SW 1271 (cell line): ENCODE results near the gene SUSD3.
A peak's percentile ranks its signal among the peaks of the same experiment; 100 is the strongest.

Experiments
- DNase-seq, 2 experiments: peaks; one replicate each; lab custom pipeline; 2025; lab: John Stamatoyannopoulos, UW

SUSD3 gene

DNA sequence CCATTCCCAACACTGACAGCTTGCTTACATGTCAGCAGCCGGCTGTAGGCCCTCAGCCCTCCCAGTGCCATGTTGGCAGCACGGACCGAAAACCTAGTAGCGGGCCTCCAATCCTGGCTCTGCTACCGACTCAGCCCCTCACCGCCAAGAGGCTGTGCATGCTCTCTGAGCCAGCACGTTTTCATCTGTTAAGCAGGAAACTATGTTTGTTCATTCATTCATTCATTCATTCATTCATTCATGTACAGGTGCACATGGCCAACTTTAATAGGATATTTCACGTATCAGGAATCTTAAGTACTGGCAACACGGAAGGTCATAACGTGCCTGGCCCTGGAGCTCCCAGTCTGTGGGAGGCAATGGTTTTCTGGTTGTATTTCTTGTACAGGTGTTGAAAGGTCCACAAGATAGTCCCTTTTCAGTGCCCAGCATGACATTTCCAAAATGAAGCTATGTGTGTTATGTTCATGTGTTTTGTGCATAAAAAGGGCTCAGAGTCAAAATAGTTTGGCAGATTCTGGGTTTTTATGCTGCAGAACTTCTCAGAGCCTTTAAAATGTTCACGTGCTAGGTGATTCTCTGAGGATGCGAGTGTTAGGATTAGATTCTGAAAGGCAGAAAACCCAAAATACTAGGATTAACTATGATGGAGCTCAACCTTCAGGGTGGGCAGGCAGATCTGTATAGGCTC is 17.7 kb downstream of the SUSD3 start:
- DNase-seq = no peak

DNA sequence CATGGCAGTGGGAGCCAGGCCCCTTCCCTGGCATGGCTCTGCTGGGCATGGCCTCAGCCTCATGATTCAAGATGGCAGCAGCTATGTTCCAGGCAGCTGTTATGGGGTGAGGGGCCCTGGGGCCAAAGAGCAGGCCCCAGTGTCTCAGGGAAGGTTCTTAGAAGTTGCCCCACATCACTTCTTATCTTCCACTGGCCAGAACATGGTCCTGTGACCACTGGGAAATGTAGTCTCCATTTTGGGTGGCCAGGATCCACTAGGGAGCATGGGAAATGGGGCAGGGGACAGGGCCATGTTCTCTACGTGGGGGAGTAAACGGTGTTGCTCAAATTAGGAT is 18.3 kb downstream of the SUSD3 start:
- no peak for DNase-seq

DNA sequence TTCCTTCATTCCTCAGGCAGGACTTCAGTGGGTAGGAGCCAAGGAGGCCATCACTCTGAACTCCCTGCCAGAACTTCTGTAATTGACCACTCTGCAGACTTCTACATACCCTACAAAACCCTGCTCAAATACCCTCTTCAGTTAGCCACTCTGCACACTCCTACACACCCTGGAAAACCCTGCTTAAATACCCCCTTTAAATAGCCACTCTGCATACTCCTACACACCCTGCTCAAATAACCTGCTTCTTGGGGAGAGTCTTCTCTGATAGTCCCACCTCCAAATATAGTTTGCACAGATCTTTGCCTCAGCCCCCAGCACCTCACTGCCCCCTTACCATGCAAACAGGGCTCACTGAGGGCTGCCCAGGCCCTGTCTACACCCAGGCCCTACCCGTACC is 18.9 kb downstream of the SUSD3 start:
- DNase-seq = no peak

DNA sequence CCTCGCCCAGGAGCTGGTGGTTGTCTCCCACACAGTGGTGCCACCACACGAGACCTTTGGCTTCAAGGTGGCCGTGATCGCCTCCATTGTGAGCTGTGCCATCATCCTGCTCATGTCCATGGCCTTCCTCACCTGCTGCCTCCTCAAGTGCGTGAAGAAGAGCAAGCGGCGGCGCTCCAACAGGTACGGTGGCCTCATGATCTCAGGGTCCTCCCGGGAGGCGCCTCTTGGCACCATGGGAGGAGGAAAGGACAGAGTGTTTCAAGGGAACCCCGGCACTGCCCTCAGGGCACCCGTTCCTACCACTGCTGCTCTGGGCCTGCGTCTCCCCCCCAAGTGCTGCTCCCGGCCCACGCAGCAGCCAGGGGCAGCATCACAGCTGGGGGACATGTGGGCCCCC is 19.3 kb downstream of the SUSD3 start:
- DNase-seq = no peak

DNA sequence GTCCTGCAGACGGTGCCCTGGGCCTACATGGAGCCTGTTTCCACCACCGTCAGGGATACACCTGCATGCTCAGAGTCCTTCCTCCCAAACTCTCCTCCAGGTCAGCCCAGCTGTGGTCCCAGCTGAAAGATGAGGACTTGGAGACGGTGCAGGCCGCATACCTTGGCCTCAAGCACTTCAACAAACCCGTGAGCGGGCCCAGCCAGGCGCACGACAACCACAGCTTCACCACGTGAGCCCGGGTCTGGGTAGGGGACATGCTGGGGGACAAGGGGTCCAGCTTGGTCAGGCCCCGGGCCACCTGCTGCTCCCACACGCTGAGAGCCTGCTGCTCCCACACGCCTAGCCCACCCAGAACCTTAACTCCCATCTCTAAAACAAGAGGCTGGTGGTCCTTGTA is 20.9 kb downstream of the SUSD3 start:
- DNase-seq = no peak

DNA sequence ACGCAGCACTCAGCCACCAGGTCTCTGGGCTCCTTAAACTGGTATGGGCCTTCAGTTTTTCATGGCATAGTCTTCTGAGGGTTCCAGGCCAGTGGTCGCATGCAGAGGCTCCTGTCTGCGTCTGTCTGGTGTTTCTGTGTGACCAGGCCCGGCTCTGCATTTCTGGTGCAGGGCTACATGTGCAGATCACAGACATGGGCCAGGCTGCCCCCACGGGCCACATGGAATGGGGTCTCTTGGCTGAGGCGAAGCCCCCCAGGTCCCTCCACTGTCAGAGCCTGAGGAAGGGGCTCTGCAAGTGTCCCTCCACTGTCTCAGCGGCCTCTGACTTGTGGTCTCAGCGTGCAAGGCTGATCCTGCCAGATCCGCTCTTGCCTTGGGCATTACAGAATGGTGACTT is 21.9 kb downstream of the SUSD3 start:
- no peak for DNase-seq

DNA sequence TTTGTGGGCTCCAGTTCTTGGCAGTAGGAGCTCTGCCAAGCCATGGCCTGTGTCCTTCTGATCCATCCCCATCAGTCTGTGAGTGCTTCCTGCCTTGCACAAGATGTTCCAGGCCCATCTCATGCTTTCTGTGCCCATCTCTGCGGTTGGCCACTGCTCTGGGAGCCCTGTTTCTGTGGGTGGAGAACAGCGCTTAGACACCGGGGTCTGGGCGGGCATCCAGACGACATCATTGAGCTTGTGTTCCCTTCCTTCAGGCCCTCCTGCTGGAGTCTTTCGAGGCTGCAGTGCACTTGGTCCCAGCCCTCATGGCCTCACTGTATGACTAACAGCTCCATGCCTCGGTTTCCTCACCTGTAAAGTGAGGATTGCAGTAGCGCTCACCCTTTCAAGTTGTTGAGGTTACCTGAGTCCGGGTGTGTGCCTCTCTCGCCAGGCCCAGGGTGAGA is 22.6 kb downstream of the SUSD3 start:
- DNase-seq = no peak

DNA sequence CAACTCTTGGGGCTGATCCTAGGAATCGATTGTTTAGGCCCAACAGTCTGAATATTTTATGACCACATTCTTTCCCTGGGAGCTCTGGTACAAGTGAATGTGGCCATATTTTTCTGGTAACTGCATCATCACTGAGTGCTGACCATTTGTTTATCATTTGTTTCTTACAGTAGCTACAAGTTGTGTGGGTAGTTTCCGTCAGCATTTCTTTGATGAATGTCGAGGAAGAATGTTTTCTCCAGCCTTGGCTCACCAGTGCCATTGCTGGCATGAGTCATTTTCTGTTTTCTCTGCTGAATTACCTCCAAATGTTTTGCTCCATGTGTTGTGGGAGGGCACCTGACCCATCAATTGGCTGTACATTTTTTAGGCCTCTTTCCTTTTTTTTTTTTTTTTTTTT is 23.4 kb downstream of the SUSD3 start:
- no peak for DNase-seq

DNA sequence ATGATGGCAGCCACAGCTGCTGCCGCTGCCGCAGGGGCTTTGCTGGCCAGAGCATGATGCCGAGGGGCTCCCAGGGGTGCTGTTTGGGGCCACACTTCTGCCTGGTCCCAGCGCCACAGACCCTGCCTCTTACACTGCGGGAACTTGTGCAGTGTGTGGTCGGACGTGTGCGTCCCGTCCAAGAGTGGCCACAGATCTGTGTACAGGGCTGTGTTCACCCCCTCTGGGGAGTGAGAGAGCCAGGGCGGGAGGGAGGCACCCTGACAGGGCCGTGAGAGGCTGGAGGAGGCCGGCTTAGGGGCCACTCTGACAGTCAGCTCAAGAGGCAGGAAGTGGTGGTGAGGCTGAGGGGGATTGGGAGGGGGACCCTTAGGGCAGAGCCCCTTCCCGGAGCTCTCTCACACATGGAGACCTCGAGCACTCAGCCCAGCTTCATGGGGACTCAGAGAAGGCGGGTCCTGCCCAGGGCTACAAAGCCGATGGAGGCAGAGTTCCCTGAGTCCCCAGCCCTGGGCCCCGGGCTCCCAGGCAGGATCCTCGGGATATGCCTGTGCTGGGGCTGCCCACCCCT is 24.4 kb downstream of the SUSD3 start:
- DNase-seq = no peak

DNA sequence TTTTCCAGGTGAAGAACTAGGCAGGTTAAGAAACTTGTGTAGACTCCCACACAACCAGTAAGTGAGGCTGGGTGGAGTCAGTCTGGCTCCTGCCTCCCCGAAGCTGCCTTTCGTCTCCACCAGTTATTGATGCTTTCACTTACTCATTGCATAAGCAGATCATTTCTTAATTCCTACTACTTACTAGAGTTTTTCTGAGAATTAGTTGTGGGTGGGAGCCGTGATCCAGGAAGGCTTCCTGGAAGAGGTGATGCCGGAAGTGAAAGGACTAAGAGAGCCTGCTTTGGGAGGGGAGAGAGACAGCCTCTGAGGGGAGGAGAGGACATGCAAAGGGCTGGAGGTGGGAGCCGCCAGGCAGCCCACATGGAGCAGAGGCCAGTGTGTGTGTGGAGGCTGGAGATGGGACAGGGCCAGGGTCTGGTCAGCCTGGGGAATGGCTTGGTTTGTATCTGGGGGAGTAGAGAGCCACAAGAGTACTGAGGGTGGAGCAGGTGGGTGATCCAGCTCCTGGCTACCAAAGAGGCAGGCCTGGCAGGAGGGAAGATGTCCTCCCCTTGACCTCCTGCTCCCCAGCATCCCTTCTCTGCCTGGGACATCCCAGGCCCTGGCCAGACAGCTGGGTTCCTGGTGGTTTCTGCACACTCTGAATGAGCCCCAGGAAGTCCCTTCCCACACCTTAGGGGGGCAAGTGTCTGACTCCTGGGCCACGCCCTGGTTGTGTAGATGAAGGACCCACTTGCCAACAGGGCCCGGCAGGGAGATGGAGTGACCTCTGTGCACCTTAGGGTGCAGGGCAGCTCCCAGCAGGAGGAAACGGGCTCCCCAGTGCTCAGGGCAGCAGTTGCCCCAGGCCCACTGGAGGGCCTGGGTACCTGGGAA is 25.3 kb downstream of the SUSD3 start:
- no peak for DNase-seq

DNA sequence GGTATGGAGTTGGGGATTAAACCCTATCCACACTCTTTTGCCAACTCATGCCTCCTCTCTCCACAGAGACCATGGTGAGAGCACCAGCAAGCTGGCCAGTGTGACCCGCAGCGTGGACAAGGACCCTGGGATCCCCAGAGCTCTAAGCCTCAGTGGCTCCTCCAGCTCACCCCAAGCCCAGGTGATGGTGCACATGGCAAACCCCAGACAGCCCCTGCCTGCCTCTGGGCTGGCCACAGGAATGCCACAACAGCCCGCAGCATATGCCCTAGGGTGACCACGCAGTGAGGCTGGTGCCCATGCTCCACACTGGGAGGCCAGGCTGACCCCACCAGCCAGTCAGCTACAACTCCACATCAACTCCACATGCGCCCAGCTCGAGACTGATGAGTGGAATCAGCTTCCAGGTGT is 26.0 kb downstream of the SUSD3 start:
- DNase-seq = no peak

DNA sequence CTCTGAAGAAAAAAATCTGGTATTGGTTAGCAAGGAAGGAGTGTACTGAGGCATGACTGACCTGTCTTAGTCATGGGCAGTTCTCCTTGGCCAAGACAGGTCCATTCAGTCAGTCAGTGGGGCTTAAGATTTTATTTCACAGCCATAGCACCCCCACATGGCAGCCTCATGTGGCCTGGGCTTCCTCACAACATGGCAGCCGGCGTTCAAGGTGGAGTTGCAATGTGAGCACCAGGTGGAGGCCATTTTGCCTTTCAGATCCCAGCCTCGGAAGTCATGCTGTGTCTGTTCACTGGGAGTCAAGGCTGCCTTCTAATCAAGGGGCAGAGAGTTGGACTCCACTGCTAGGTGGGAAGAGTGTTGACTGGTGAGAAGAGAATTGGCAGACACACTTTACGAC is 27.2 kb downstream of the SUSD3 start:
- no peak for DNase-seq

DNA sequence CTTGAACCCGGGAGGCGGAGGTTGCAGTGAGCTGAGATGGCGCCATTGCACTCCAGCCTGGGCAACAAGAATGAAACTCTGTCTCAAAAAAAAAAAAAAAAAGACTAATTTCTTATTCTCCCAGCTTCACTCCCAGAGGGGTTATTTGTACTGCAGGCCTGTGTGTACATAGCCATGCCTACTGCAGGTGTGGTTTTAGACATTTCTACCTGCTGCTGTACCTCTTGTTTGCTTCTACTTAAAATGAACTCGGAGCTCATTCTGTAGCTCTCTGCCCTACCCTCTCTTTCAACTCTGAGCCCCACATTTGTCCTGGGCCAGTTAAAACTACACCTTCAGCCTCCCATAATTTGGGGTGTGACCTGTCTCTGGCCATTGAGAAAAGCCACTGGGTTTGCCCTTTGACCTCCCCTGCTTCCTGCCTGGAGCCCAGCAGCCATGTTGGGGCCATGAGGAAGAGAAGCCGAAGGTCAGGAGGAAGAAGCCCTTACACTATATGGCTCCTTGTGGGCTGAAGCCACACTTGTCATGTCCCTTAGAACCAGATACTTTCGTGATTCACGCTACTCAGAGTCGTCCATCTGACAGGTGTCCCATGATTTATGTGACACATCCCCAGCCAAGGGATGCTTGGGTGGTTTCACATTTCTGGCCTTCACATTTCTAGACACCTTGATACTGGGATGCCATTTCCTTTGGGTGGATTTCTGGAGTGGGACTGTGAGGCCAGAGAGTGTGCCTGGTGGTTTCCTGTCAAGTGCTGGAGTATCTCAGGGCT is 28.1 kb downstream of the SUSD3 start:
- DNase-seq = no peak

DNA sequence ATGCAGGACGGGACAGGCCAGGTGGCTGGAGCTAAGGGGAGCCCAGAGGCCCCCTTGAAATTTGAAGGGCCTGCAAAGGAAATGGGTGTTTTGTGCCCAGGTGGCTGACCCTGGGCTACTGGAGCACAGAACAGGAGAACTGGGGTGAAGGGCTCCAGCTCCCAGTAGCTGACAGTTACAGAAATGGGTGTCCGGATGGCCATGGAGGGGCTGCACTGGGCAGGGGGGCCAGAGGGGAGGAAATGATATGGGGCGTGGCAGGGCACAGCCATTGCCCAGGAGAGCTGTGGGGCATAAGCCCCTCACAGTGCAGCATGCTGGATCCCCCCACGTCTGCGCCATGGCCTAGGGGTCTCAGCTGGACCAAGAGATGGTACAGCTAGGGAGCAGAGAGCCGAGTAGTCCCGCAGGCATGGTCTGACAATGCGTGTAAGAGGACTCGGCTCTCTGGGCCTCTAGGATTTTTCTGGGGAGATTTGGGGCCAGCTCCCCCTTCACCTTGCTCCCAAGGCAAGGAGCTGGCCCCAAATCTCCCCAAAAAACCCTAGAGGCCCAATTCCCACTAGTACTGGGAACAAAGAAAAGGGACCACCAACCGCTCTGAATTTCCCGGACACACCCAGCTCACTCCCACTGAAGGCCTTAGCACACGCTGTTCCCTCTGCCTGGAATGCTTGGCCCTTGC is 29.6 kb downstream of the SUSD3 start:
- DNase-seq = no peak

DNA sequence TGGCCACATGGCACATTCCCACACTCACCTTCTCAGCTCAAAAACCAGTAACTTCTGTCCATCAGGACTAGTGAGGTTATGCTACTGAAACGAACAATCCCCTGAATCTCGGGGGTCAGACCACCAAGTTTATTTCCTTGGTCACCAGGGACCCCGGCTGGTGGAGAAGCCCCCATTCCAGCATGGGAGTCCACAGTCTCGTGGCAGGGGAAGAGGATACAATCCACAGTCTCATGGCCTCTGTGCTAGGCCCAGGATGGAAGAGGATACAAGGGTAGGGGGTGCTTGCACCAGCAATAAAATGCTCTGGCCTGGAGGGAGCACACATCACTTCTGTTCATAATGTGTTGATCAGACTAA is 30.1 kb downstream of the SUSD3 start:
- no peak for DNase-seq

DNA sequence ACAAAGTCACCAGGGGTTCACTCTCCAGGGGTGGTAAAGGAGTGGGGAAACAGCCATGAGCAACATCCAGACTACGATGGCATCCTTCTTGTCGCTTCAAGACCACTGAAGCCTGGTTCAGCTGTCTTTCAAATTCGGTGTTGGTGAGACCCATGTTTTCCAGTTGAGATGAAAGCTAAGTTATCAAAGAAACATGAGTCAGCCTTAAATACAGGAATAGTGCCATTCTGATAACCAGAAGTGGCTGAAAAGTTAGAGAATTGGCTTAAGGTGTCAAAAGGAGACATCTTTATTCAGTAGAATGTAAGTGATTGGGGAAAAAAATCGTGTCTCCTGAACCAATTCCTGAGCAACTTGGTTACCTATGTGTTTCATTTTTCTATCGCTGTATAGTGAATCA is 30.5 kb downstream of the SUSD3 start:
- DNase-seq = no peak

DNA sequence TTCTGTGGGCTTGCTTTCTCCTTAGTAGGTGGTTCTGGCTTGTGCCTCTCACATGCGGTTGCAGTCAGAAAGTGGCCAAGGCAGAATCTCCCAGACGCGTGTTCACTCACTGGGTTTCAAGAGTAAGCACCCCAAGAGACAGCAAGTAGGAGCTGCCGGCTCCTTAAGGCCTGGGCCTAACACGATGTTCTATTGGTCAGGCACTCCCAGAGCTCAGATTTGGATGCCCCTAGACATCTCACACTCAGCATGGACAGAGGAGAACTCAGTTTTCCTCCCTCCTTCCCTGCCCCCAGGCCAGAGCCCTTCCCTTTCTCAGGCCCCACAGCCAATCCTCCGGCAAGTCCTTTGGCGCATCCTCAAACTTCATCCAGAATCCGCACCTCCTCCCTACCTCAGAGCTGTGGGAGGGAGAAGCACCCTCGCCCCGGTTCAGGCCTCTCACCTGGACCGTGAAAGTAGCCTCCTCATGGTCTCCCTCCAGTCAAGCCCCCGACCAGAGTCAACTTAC is 31.0 kb downstream of the SUSD3 start:
- no peak for DNase-seq

DNA sequence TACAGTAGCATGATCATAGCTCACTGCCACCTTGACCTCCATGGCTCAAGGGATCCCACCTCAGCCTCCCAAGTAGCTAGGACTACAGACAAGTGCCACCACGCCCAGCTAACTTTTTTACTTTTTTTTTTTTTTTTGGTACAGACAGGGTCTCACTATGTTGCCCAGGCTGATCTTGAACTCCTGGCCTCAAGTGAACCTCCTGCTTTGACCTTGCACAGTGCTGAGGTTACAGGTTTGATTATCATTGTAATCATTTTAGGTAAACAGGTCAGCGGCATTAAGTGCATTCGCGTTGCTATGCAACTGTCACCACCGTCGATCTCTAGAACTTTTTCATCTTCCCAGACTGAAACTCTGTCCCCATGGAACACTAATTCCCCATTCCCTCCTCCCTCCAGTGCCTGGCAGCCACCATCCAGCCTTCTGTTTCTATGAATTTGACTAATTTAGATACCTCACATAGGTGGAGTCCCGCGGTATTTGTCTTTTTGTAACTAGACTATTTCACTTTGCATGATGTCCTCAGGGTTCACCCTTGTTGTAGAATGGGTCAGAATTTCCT is 31.7 kb downstream of the SUSD3 start:
- no peak for DNase-seq

DNA sequence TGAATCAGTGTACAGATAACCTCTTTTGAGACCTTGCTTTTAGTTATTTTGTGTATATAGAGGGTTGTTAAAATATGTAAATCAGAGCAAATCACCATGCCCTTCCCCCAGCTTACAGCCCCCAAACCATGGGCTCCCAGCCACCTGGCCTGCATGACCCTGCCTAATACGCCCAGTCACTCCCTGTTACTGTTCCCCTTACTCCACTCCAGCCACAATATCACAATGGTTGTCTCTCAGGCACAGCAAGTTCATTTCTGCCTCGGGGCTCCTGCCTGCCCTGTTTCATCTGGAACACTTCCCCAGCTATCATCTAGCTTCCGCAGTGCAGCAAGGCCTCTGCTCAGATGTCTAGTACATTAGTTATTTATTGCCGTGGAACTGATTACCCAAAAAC is 32.6 kb downstream of the SUSD3 start:
- no peak for DNase-seq

DNA sequence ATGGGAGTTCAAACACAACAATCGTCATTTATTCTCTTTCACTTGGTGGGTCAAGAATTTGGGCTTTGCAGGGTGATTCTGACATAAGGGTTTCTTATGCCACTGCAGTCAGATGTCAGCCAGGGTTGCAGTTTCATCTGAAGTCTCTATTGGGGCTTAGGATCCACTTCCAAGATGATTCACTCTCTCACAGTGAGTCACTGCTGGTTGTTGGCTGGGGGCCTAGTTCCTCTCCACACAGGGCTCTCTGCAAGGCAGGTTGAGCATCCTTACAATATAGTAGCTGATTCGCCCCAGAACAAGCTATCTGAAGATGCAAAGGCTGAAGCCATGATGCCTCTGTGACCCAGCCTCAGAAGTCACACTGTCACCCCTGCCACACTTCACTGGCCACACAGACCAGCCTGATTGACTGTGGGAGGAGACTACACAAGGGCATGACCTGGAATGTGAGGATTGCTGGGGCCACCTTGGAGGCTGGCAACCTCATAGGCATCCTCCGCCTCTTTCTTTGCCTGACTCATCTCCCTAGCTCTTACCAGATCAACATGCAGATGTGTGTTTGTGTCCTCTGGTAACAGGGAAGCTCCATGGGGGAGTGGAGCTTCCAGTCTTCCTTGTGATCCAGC is 33.1 kb downstream of the SUSD3 start:
- peak; percentile 53 to 67 for DNase-seq
